Endometrial microvascular endothelial cells (primary cell): Measurements from ENCODE around the gene CKAP2L. TPM values are rescaled to one million over a fixed set of nuclear protein-coding genes. Genes with fewer than 3 reads are reported as not detected.

Source experiments
- in situ Hi-C: cut with HindIII; loops from 2 replicates; pipeline ENCODE4 v1.10.0; 2017; ENCODE audit warnings: low sequenced_read_pairs, low pct_unique_long_range_greater_than_20kb; ENCODE audit errors: inconsistent ontology term
- total RNA-seq: library from RNA; depleted of rRNA; stranded (reverse); fragments of >200 nt; gene quantifications from one replicate; pipeline ENCODE4 v1.2.3, GENCODE V29; 2015; ENCODE audit errors: inconsistent ontology term

CKAP2L gene
- total RNA-seq, 1 donor from 2014 or later = 50.9 TPM

GRCh38 chr2:112772911-112773475 lies 8.6 kb upstream of the CKAP2L start:
- in situ Hi-C loops = loop anchor here (25.0 kb wide), 1 partner anchor 164 kb away; no protein-coding TSS in a partner anchor

- in situ Hi-C loops = loop anchor here (25.0 kb wide), 1 partner anchor 165 kb away; no protein-coding TSS in a partner anchor
Measured at GRCh38 chr2:112772322-112772721, 7.9 kb upstream of the CKAP2L start.

GRCh38 chr2:112768432-112768831 lies 4.0 kb upstream of the CKAP2L start:
- in situ Hi-C loops = loop anchor here (25.0 kb wide), 1 partner anchor 169 kb away; no protein-coding TSS in a partner anchor

- in situ Hi-C loops = loop anchor here (25.0 kb wide), 1 partner anchor 169 kb away; no protein-coding TSS in a partner anchor
Measured at GRCh38 chr2:112767693-112768330, 3.4 kb upstream of the CKAP2L start.

- in situ Hi-C loops = loop anchor here (25.0 kb wide), 1 partner anchor 172 kb away; no protein-coding TSS in a partner anchor
Measured at GRCh38 chr2:112765251-112765650, 842 bp upstream of the CKAP2L start.

- in situ Hi-C loops = loop anchor here (25.0 kb wide), 1 partner anchor 175 kb away; no protein-coding TSS in a partner anchor
Measured at GRCh38 chr2:112762276-112762675, 2.1 kb downstream of the CKAP2L start.

- in situ Hi-C loops = loop anchor here (25.0 kb wide), 1 partner anchor 177 kb away; no protein-coding TSS in a partner anchor
Measured at GRCh38 chr2:112760149-112760548, 4.3 kb downstream of the CKAP2L start.

- in situ Hi-C loops = loop anchor here (25.0 kb wide), 1 partner anchor 179 kb away; no protein-coding TSS in a partner anchor
Measured at GRCh38 chr2:112758711-112759110, 5.7 kb downstream of the CKAP2L start.

GRCh38 chr2:112757265-112757664 lies 7.1 kb downstream of the CKAP2L start:
- in situ Hi-C loops = loop anchor here (25.0 kb wide), 1 partner anchor 180 kb away; no protein-coding TSS in a partner anchor

- in situ Hi-C loops = loop anchor here (25.0 kb wide), 1 partner anchor 181 kb away; no protein-coding TSS in a partner anchor
Measured at GRCh38 chr2:112756207-112756606, 8.2 kb downstream of the CKAP2L start.

- in situ Hi-C loops = loop anchor here (25.0 kb wide), 1 partner anchor 182 kb away; no protein-coding TSS in a partner anchor
Measured at GRCh38 chr2:112755444-112755843, 9.0 kb downstream of the CKAP2L start.

- in situ Hi-C loops = loop anchor here (25.0 kb wide), 1 partner anchor 183 kb away; no protein-coding TSS in a partner anchor
Measured at GRCh38 chr2:112754564-112754963, 9.8 kb downstream of the CKAP2L start.

GRCh38 chr2:112752667-112753066 lies 11.7 kb downstream of the CKAP2L start:
- in situ Hi-C loops = loop anchor here (25.0 kb wide), 1 partner anchor 185 kb away; no protein-coding TSS in a partner anchor

GRCh38 chr2:112751451-112752197 lies 12.8 kb downstream of the CKAP2L start:
- in situ Hi-C loops = loop anchor here (25.0 kb wide), 1 partner anchor 186 kb away; no protein-coding TSS in a partner anchor

- in situ Hi-C loops = loop anchor here (25.0 kb wide), 1 partner anchor 187 kb away; no protein-coding TSS in a partner anchor
Measured at GRCh38 chr2:112750560-112750843, 13.9 kb downstream of the CKAP2L start.

- in situ Hi-C loops = loop anchor here (25.0 kb wide), 1 partner anchor 187 kb away; no protein-coding TSS in a partner anchor
Measured at GRCh38 chr2:112749755-112750559, 14.5 kb downstream of the CKAP2L start.

GRCh38 chr2:112740527-112740926 lies 23.9 kb downstream of the CKAP2L start:
- in situ Hi-C loops = no loop called here

GRCh38 chr2:112737542-112738232 lies 26.7 kb downstream of the CKAP2L start:
- in situ Hi-C loops = no loop called here
